Neural progenitor cell (in vitro differentiated cells): ENCODE results near the gene RAB8B.

Experiments
- EZH2 ChIP-seq: fragments of 200-600 bp; sonication (generic); IDR thresholded peaks from 2 replicates; pipeline ENCODE4 v1.6.1; 2017; ENCODE audit warnings: antibody characterized with exemption, mild to moderate bottlenecking, moderate library complexity
- TF ChIP-seq, protein P1 (sequence below): fragments of 200-600 bp; sonication (generic); IDR thresholded peaks from 2 replicates; pipeline ENCODE4 v1.5.1; 2017; ENCODE audit warnings: antibody characterized with exemption, mild to moderate bottlenecking

DNA sequence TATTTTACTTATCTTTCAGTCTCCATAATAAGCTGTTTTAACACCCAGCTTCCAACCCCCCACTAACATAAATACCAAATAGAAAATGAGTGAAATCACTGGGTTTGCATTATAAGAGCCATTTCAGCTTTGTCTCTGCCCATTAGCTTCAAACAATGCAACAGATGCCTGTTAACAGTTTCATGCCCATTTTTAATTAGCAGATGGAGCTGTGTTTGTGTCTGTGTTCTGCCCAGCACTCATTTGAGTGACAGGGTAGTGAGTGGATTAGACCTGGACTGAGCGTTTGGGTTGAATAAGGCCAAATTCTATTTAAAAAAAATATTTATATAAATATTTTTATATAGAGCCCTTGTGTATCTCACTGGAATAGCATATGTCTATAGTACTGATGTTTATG is 7.4 kb downstream of the RAB8B start:
- TF ChIP-seq, protein P1, sequence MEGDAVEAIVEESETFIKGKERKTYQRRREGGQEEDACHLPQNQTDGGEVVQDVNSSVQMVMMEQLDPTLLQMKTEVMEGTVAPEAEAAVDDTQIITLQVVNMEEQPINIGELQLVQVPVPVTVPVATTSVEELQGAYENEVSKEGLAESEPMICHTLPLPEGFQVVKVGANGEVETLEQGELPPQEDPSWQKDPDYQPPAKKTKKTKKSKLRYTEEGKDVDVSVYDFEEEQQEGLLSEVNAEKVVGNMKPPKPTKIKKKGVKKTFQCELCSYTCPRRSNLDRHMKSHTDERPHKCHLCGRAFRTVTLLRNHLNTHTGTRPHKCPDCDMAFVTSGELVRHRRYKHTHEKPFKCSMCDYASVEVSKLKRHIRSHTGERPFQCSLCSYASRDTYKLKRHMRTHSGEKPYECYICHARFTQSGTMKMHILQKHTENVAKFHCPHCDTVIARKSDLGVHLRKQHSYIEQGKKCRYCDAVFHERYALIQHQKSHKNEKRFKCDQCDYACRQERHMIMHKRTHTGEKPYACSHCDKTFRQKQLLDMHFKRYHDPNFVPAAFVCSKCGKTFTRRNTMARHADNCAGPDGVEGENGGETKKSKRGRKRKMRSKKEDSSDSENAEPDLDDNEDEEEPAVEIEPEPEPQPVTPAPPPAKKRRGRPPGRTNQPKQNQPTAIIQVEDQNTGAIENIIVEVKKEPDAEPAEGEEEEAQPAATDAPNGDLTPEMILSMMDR, result no peak
- no peak for TF ChIP-seq EZH2
